ENCODE results near the gene STK32C. TPM values are rescaled to one million over a fixed set of nuclear protein-coding genes. Genes with fewer than 3 reads are reported as not detected.
"Not testable (repeated sequence)": the region's sequence is repeated elsewhere in the genome, so short reads cannot be mapped to it uniquely, and the experiment has no call there.

The STK32C gene
- total RNA-seq, 2 experiments from 2014 or later, result 19.1 to 21.1 TPM

GRCh38 chr10:132223156-132223590 lies 84.6 kb downstream of the STK32C start:
- POLR2A ChIA-PET, result no interaction called here
- DNase-seq (peak; percentile 81), ATAC-seq (peak; percentile 90)
- Mint-ChIP-seq H3K27me3 (ENCODE audit: low read depth) (no peaks in the 10 kb centered on the region), H3K36me3 (ENCODE audit: low read depth) (no peaks in the 10 kb centered on the region), H3K27ac (no peak overlapping the region), H3K4me3 (no peak overlapping the region), H3K9me3 (ENCODE audit: insufficient read depth) (no peaks in the 10 kb centered on the region), H3K4me1 (ENCODE audit: low read depth) (peaks cover 2% of the 10 kb centered on the region)
- CTCF ChIA-PET, result interaction anchor here (1.0 kb wide), 1 partner anchor 130 kb away, joined by 6 read pairs; no protein-coding TSS in a partner anchor

GRCh38 chr10:132222726-132223125 lies 85.0 kb downstream of the STK32C start:
- Mint-ChIP-seq H3K9me3 (ENCODE audit: insufficient read depth) (peaks cover 2% of the 10 kb centered on the region), H3K36me3 (ENCODE audit: low read depth) (peaks cover under 1% of the 10 kb centered on the region), H3K4me3 (no peak overlapping the region), H3K27me3 (ENCODE audit: low read depth) (no peaks in the 10 kb centered on the region), H3K4me1 (ENCODE audit: low read depth) (peaks cover 2% of the 10 kb centered on the region), H3K27ac (no peak overlapping the region)
- ATAC-seq, result no peak
- CTCF ChIA-PET, result no interaction called here
- DNase-seq, result no peak
- POLR2A ChIA-PET, result no interaction called here

GRCh38 chr10:132220996-132221395 lies 86.8 kb downstream of the STK32C start:
- H3K27me3 Mint-ChIP-seq (ENCODE audit: low read depth); ATAC-seq; DNase-seq; H3K36me3 Mint-ChIP-seq (ENCODE audit: low read depth); CTCF ChIA-PET; H3K27ac Mint-ChIP-seq; POLR2A ChIA-PET; H3K9me3 Mint-ChIP-seq (ENCODE audit: insufficient read depth); H3K4me3 Mint-ChIP-seq; H3K4me1 Mint-ChIP-seq (ENCODE audit: low read depth): not testable (repeated sequence)

GRCh38 chr10:132220061-132220460 lies 87.7 kb downstream of the STK32C start:
- CTCF ChIA-PET, result no interaction called here
- peaks cover 12% of the 10 kb centered on the region for H3K36me3 Mint-ChIP-seq (ENCODE audit: low read depth)
- no peak overlapping the region for H3K4me3 Mint-ChIP-seq

GRCh38 chr10:132219486-132219885 lies 88.3 kb downstream of the STK32C start:
- no peak overlapping the region for H3K27ac Mint-ChIP-seq
- peaks cover 12% of the 10 kb centered on the region for H3K36me3 Mint-ChIP-seq (ENCODE audit: low read depth)
- H3K4me1 Mint-ChIP-seq (ENCODE audit: low read depth), result peaks cover 2% of the 10 kb centered on the region
- ATAC-seq, result no peak
- ChIA-PET CTCF (no interaction called here), POLR2A (no interaction called here)
- no peak overlapping the region for H3K4me3 Mint-ChIP-seq
- peaks cover 12% of the 10 kb centered on the region for H3K9me3 Mint-ChIP-seq (ENCODE audit: insufficient read depth)
- DNase-seq, result no peak
- H3K27me3 Mint-ChIP-seq (ENCODE audit: low read depth), result no peaks in the 10 kb centered on the region

More at GRCh38 chr10:132220061-132220460, 87.7 kb downstream of the STK32C start:
- Mint-ChIP-seq H3K27me3 (ENCODE audit: low read depth) (no peaks in the 10 kb centered on the region), H3K9me3 (ENCODE audit: insufficient read depth) (peaks cover 12% of the 10 kb centered on the region), H3K27ac (no peak overlapping the region), H3K4me1 (ENCODE audit: low read depth) (peaks cover 2% of the 10 kb centered on the region)
- no peak for ATAC-seq
- no peak for DNase-seq
- POLR2A ChIA-PET, result no interaction called here

- H3K36me3 Mint-ChIP-seq (ENCODE audit: low read depth), result peaks cover 12% of the 10 kb centered on the region
- peaks cover 12% of the 10 kb centered on the region for H3K9me3 Mint-ChIP-seq (ENCODE audit: insufficient read depth)
- POLR2A ChIA-PET, result not testable (repeated sequence)
These were observed 91.3 kb downstream of the STK32C start for GRCh38 chr10:132216441-132216840.

GRCh38 chr10:132213917-132214316 lies 93.8 kb downstream of the STK32C start:
- Mint-ChIP-seq H3K9me3 (ENCODE audit: insufficient read depth) (peaks cover 12% of the 10 kb centered on the region), H3K4me3 (no peak overlapping the region), H3K27me3 (ENCODE audit: low read depth) (no peaks in the 10 kb centered on the region), H3K27ac (no peak overlapping the region), H3K4me1 (ENCODE audit: low read depth) (no peaks in the 10 kb centered on the region), H3K36me3 (ENCODE audit: low read depth) (peaks cover 12% of the 10 kb centered on the region)
- CTCF ChIA-PET, result interaction anchor here (0.6 kb wide), 1 partner anchor 233 kb away, joined by 3 read pairs; no protein-coding TSS in a partner anchor
- no peak for DNase-seq
- POLR2A ChIA-PET, result no interaction called here
- no peak for ATAC-seq

More at GRCh38 chr10:132216441-132216840, 91.3 kb downstream of the STK32C start:
- CTCF ChIA-PET, result interaction anchor here (0.6 kb wide), 1 partner anchor 689 kb away, joined by 3 read pairs; no protein-coding TSS in a partner anchor
- DNase-seq; H3K4me1 Mint-ChIP-seq (ENCODE audit: low read depth); ATAC-seq; H3K4me3 Mint-ChIP-seq; H3K27ac Mint-ChIP-seq; H3K27me3 Mint-ChIP-seq (ENCODE audit: low read depth): not testable (repeated sequence)

GRCh38 chr10:132212816-132213215 lies 94.9 kb downstream of the STK32C start:
- Mint-ChIP-seq H3K27ac (no peak overlapping the region), H3K4me1 (ENCODE audit: low read depth) (no peaks in the 10 kb centered on the region), H3K9me3 (ENCODE audit: insufficient read depth) (peaks cover 10% of the 10 kb centered on the region), H3K27me3 (ENCODE audit: low read depth) (no peaks in the 10 kb centered on the region), H3K36me3 (ENCODE audit: low read depth) (peaks cover 12% of the 10 kb centered on the region), H3K4me3 (no peak overlapping the region)
- DNase-seq (no peak), ATAC-seq (no peak)
- POLR2A ChIA-PET, result no interaction called here
- CTCF ChIA-PET, result no interaction called here

- POLR2A ChIA-PET, result no interaction called here
- Mint-ChIP-seq H3K27ac (no peak overlapping the region), H3K4me1 (ENCODE audit: low read depth) (peaks cover 2% of the 10 kb centered on the region), H3K36me3 (ENCODE audit: low read depth) (peaks cover 6% of the 10 kb centered on the region), H3K27me3 (ENCODE audit: low read depth) (no peaks in the 10 kb centered on the region), H3K9me3 (ENCODE audit: insufficient read depth) (peaks cover 5% of the 10 kb centered on the region), H3K4me3 (no peak overlapping the region)
- DNase-seq (no peak), ATAC-seq (no peak)
- CTCF ChIA-PET, result no interaction called here
These were observed 96.5 kb downstream of the STK32C start for GRCh38 chr10:132211246-132211645.

GRCh38 chr10:132210766-132211165 lies 97.0 kb downstream of the STK32C start:
- CTCF ChIA-PET, result no interaction called here
- no peak overlapping the region for H3K27ac Mint-ChIP-seq
- H3K4me3 Mint-ChIP-seq, result no peak overlapping the region
- no peaks in the 10 kb centered on the region for H3K27me3 Mint-ChIP-seq (ENCODE audit: low read depth)
- H3K9me3 Mint-ChIP-seq (ENCODE audit: insufficient read depth), result peaks cover 5% of the 10 kb centered on the region
- ATAC-seq, result no peak
- POLR2A ChIA-PET, result no interaction called here
- no peak for DNase-seq
- H3K36me3 Mint-ChIP-seq (ENCODE audit: low read depth), result peaks cover 5% of the 10 kb centered on the region
- H3K4me1 Mint-ChIP-seq (ENCODE audit: low read depth), result peaks cover 2% of the 10 kb centered on the region

- H3K27ac Mint-ChIP-seq, result no peak overlapping the region
- ChIA-PET POLR2A (no interaction called here), CTCF (no interaction called here)
- H3K36me3 Mint-ChIP-seq (ENCODE audit: low read depth), result no peaks in the 10 kb centered on the region
- ATAC-seq (no peak), DNase-seq (no peak)
- no peaks in the 10 kb centered on the region for H3K9me3 Mint-ChIP-seq (ENCODE audit: insufficient read depth)
- no peak overlapping the region for H3K4me3 Mint-ChIP-seq
- H3K27me3 Mint-ChIP-seq (ENCODE audit: low read depth), result no peaks in the 10 kb centered on the region
- H3K4me1 Mint-ChIP-seq (ENCODE audit: low read depth), result peaks cover 2% of the 10 kb centered on the region
These were observed 97.7 kb downstream of the STK32C start for GRCh38 chr10:132209978-132210530.

GRCh38 chr10:132209130-132209529 lies 98.6 kb downstream of the STK32C start:
- ATAC-seq (no peak), DNase-seq (no peak)
- no peaks in the 10 kb centered on the region for H3K9me3 Mint-ChIP-seq (ENCODE audit: insufficient read depth)
- H3K4me1 Mint-ChIP-seq (ENCODE audit: low read depth), result peaks cover 2% of the 10 kb centered on the region
- H3K27me3 Mint-ChIP-seq (ENCODE audit: low read depth), result no peaks in the 10 kb centered on the region
- ChIA-PET CTCF (no interaction called here), POLR2A (no interaction called here)
- no peaks in the 10 kb centered on the region for H3K36me3 Mint-ChIP-seq (ENCODE audit: low read depth)
- no peak overlapping the region for H3K27ac Mint-ChIP-seq
- H3K4me3 Mint-ChIP-seq, result no peak overlapping the region

GRCh38 chr10:132208462-132209050 lies 99.2 kb downstream of the STK32C start:
- POLR2A ChIA-PET, result no interaction called here
- no peaks in the 10 kb centered on the region for H3K36me3 Mint-ChIP-seq (ENCODE audit: low read depth)
- peaks cover 2% of the 10 kb centered on the region for H3K4me1 Mint-ChIP-seq (ENCODE audit: low read depth)
- DNase-seq, result no peak
- H3K27me3 Mint-ChIP-seq (ENCODE audit: low read depth), result no peaks in the 10 kb centered on the region
- H3K4me3 Mint-ChIP-seq, result no peak overlapping the region
- no peak for ATAC-seq
- no peak overlapping the region for H3K27ac Mint-ChIP-seq
- CTCF ChIA-PET, result no interaction called here
- H3K9me3 Mint-ChIP-seq (ENCODE audit: insufficient read depth), result no peaks in the 10 kb centered on the region
